Peyer's patch (tissue), 4 donors: ENCODE measurements around the gene OTULINL. TPM values are rescaled to one million over a fixed set of nuclear protein-coding genes. Genes with fewer than 3 reads are reported as not detected.

Experiments
- DNase-seq, 3 donors: peaks; one replicate each; pipeline ENCODE4 v3.0.0-alpha.2; 2017 to 2019
- H3K27ac ChIP-seq, 4 donors: fragments of 200-600 bp; sonication (generic); one replicate each; pipeline ENCODE4 v1.5.1; 2016 to 2019
- H3K27me3 ChIP-seq, 2 donors: fragments of 200-600 bp; sonication (generic); one replicate each; pipeline ENCODE4 v1.5.1; 2019
- H3K36me3 ChIP-seq, 3 donors: fragments of 200-600 bp; sonication (generic); one replicate each; pipeline ENCODE4 v1.5.1; 2016 to 2019
- H3K4me1 ChIP-seq, 4 donors: fragments of 200-600 bp; sonication (generic); one replicate each; pipeline ENCODE4 v1.5.1; 2016 to 2019
- H3K4me3 ChIP-seq, 4 donors: fragments of 200-600 bp; sonication (generic); 1 replicate in 3 of 4; 2 replicates in 1 of 4; pipeline ENCODE4 v1.5.1; 2016 to 2019; ENCODE audit warnings: mild to moderate bottlenecking in 1 of 4
- H3K9me3 ChIP-seq, 4 donors: fragments of 200-600 bp; sonication (generic); one replicate each; pipeline ENCODE4 v1.5.1; 2016 to 2019; ENCODE audit warnings: mild to moderate bottlenecking in 1 of 4
- POLR2A ChIP-seq, 2 donors: fragments of 450-650 bp; IDR thresholded peaks; one replicate each; pipeline ENCODE4 v1.5.1; 2017; ENCODE audit warnings: antibody characterized with exemption in 2 of 2, mild to moderate bottlenecking in 2 of 2, moderate library complexity in 2 of 2
- total RNA-seq, 4 donors: library from RNA; depleted of rRNA; stranded (reverse); fragments of >200 nt; gene quantifications; one replicate each; pipeline ENCODE4 v1.1.0, GENCODE V29; 2016
- TF ChIP-seq, protein P1 (sequence below), 6 experiments: fragments of 450-650 bp in 4 of 6; fragments of 200-600 bp in 2 of 6; sonication (generic) in 1 of 6; IDR thresholded peaks; one replicate each; pipeline ENCODE4 v1.5.1; 2017 to 2019; ENCODE audit warnings: antibody characterized with exemption in 6 of 6, mild to moderate bottlenecking in 3 of 6, moderate library complexity in 1 of 6

The OTULINL gene
- total RNA-seq, 4 donors from 2014 or later = 18.9 to 33.0 (median 28.8) TPM

DNA sequence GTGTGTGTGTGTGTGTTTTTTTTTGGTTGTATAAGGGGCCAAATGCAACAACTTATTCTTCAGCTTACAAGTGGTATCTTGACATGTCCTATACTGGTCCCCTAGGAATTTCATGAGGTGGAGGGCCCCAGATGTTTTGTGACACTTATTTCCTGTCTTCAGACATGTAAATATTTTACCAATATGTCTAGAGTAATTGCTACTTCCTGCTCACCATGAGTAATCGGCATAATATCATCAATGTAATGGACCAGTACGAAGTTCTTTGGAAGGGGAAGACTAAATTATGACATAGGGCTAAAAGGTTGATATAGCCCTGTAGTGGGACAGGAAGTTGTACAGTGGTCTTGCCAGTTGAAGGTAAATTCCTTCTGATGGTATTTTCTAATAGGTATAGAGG, 79.2 kb downstream of the OTULINL start:
- Histone ChIP-seq H3K9me3 (no peaks in the 10 kb centered on the region), H3K4me3 (no peak overlapping the region), H3K36me3 (no peaks in the 10 kb centered on the region), H3K27ac (no peak overlapping the region), H3K27me3 (no peaks in the 10 kb centered on the region), H3K4me1 (peaks cover 0 to 16% (median 3%) of the 10 kb centered on the region in 4 donors)
- TF ChIP-seq POLR2A (IDR thresholded peaks at IDR 0.05) = no peak
- TF ChIP-seq, protein P1, sequence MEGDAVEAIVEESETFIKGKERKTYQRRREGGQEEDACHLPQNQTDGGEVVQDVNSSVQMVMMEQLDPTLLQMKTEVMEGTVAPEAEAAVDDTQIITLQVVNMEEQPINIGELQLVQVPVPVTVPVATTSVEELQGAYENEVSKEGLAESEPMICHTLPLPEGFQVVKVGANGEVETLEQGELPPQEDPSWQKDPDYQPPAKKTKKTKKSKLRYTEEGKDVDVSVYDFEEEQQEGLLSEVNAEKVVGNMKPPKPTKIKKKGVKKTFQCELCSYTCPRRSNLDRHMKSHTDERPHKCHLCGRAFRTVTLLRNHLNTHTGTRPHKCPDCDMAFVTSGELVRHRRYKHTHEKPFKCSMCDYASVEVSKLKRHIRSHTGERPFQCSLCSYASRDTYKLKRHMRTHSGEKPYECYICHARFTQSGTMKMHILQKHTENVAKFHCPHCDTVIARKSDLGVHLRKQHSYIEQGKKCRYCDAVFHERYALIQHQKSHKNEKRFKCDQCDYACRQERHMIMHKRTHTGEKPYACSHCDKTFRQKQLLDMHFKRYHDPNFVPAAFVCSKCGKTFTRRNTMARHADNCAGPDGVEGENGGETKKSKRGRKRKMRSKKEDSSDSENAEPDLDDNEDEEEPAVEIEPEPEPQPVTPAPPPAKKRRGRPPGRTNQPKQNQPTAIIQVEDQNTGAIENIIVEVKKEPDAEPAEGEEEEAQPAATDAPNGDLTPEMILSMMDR (IDR thresholded peaks at IDR 0.05) = no peak
- no peak for DNase-seq

Other genes starting within 250 kb of the OTULINL start
- gene OTULIN, start 82.9 kb downstream of the OTULINL start, total RNA-seq = 10 to 100 TPM; 33.0 to 42.2 (median 37.8) TPM